ENCODE results near the gene MAPK1. TPM values are rescaled to one million over a fixed set of nuclear protein-coding genes. Genes with fewer than 3 reads are reported as not detected.

MAPK1 gene
- total RNA-seq, 4 donors from 2014 or later = 36.0 to 57.6 (median 45.0) TPM

- intact Hi-C loops (cut with DNase I) = loop anchor here (10.0 kb wide), 1 partner anchor 130 kb away; the partner anchor contains the start of gene YPEL1
- Histone ChIP-seq H3K27ac (peak overlapping the region in 2 of 4 donors; percentile 11 to 94), H3K4me1 (peaks cover 10 to 80% (median 40%) of the 10 kb centered on the region in 3 donors), H3K4me3 (peak overlapping the region in 1 of 4 donors; percentile 88), H3K9me3 (no peaks in the 10 kb centered on the region), H3K27me3 (no peaks in the 10 kb centered on the region), H3K36me3 (no peaks in the 10 kb centered on the region)
- WGBS, 2 donors = 13% methylated on average over 3 of the region's 3 CpGs
- no peak for DNase-seq
- no peak for TF ChIP-seq CTCF (IDR thresholded peaks at IDR 0.05)
- TF ChIP-seq POLR2A (IDR thresholded peaks at IDR 0.05) = no peak
Measured at GRCh38 chr22:21865041-21865440, 2.4 kb downstream of the MAPK1 start.

GRCh38 chr22:21862386-21863245 is 4.8 kb downstream of the MAPK1 start:
- Histone ChIP-seq H3K27ac (peak overlapping the region in 1 of 4 donors; percentile 51), H3K4me3 (no peak overlapping the region), H3K9me3 (no peaks in the 10 kb centered on the region), H3K36me3 (no peaks in the 10 kb centered on the region), H3K27me3 (no peaks in the 10 kb centered on the region), H3K4me1 (peaks cover 10 to 92% (median 54%) of the 10 kb centered on the region in 3 donors)
- no peak for DNase-seq
- intact Hi-C loops (cut with DNase I) = loop anchor here (10.0 kb wide), 1 partner anchor 128 kb away; the partner anchor contains the start of gene YPEL1
- TF ChIP-seq POLR2A (IDR thresholded peaks at IDR 0.05) (no peak), CTCF (IDR thresholded peaks at IDR 0.05) (no peak)
- 73 to 79% methylated on average over 9 of the region's 9 CpGs for WGBS, 2 donors

GRCh38 chr22:21861851-21862250 is 5.6 kb downstream of the MAPK1 start:
- no peak for TF ChIP-seq POLR2A (IDR thresholded peaks at IDR 0.05)
- TF ChIP-seq CTCF (IDR thresholded peaks at IDR 0.05) = no peak
- H3K9me3 ChIP-seq = no peaks in the 10 kb centered on the region
- peak overlapping the region in 2 of 4 donors; percentile 38 to 51 for H3K27ac ChIP-seq
- H3K27me3 ChIP-seq = no peaks in the 10 kb centered on the region
- no peak for DNase-seq
- intact Hi-C loops (cut with DNase I) = loop anchor here (10.0 kb wide), 1 partner anchor 127 kb away; the partner anchor contains the start of gene YPEL1
- H3K4me3 ChIP-seq = no peak overlapping the region
- H3K4me1 ChIP-seq = peaks cover 10 to 99% (median 60%) of the 10 kb centered on the region in 3 donors
- no peaks in the 10 kb centered on the region for H3K36me3 ChIP-seq

GRCh38 chr22:21861264-21861848 is 6.1 kb downstream of the MAPK1 start:
- no peak for DNase-seq
- peak overlapping the region in 3 of 4 donors; percentile 38 to 51 (median 51) for H3K27ac ChIP-seq

More at GRCh38 chr22:21861264-21861848, 6.1 kb downstream of the MAPK1 start:
- no peak for TF ChIP-seq CTCF (IDR thresholded peaks at IDR 0.05)
- TF ChIP-seq POLR2A (IDR thresholded peaks at IDR 0.05) = no peak
- Histone ChIP-seq H3K9me3 (no peaks in the 10 kb centered on the region), H3K27me3 (no peaks in the 10 kb centered on the region), H3K36me3 (no peaks in the 10 kb centered on the region), H3K4me3 (no peak overlapping the region), H3K4me1 (peaks cover 10 to 99% (median 60%) of the 10 kb centered on the region in 3 donors)
- intact Hi-C loops (cut with DNase I) = loop anchor here (10.0 kb wide), 1 partner anchor 127 kb away; the partner anchor contains the start of gene YPEL1
- 65 to 76% methylated on average over 3 of the region's 3 CpGs for WGBS, 2 donors

Measured in esophagus squamous epithelium (tissue), 5 donors.